ENCODE results near the gene RAPGEF2. TPM values are rescaled to one million over a fixed set of nuclear protein-coding genes. Genes with fewer than 3 reads are reported as not detected.

RAPGEF2 gene
- total RNA-seq, 1 experiment from 2014 or later, result 37.1 TPM

- Histone ChIP-seq H2BK5ac (ENCODE audit: insufficient read length, low read length) (no peak overlapping the region), H3K27me3 (ENCODE audit: insufficient read depth, low read length) (no peaks in the 10 kb centered on the region), H2BK12ac (ENCODE audit: insufficient read length, low read depth, low read length) (no peak overlapping the region), H2BK120ac (ENCODE audit: low read depth, low read length, poor library complexity, severe bottlenecking) (no peak overlapping the region), H2AFZ (ENCODE audit: low read length) (no peak overlapping the region), H4K5ac (ENCODE audit: insufficient read length, low read depth, low read length) (no peak overlapping the region), H3K18ac (ENCODE audit: insufficient read length, low read depth, low read length) (no peak overlapping the region), H2BK15ac (ENCODE audit: low read depth, low read length) (no peak overlapping the region), H3K4ac (ENCODE audit: low read depth, low read length) (no peak overlapping the region), H3K79me2 (ENCODE audit: insufficient read depth, low read length) (no peaks in the 10 kb centered on the region), H3K79me1 (ENCODE audit: insufficient read depth, low read depth, low read length, poor library complexity, severe bottlenecking) (no peaks in the 10 kb centered on the region), H4K8ac (replicated peaks; ENCODE audit: insufficient read length, low read depth, low read length) (no peak overlapping the region), H2AK5ac (ENCODE audit: insufficient read length, low read length) (no peak overlapping the region), H3K27ac (ENCODE audit: insufficient read length, low read depth, low read length) (no peak overlapping the region), H3K56ac (ENCODE audit: insufficient read length, low read depth, low read length) (no peak overlapping the region), H3K4me1 (ENCODE audit: insufficient read depth, low read length) (peaks cover 2% of the 10 kb centered on the region; the same call in 1 of the 2 replicates), H4K20me1 (ENCODE audit: control insufficient read depth, insufficient read depth, insufficient read length) (no peaks in the 10 kb centered on the region), H3K23ac (ENCODE audit: insufficient read length, low read depth, low read length) (no peak overlapping the region), H3K23me2 (ENCODE audit: insufficient read length, low read depth, low read length, poor library complexity, severe bottlenecking) (no peaks in the 10 kb centered on the region), H4K91ac (ENCODE audit: insufficient read length, low read depth, low read length) (no peak overlapping the region), H3K4me2 (ENCODE audit: insufficient read depth, insufficient read length, low read length) (no peak overlapping the region), H3K14ac (ENCODE audit: insufficient read depth, low read length) (no peak overlapping the region), H3K9me3 (ENCODE audit: control insufficient read depth, low read depth, low read length) (no peaks in the 10 kb centered on the region), H3T11ph (ENCODE audit: low read length) (no peak overlapping the region), H2BK20ac (ENCODE audit: low read depth, low read length, poor library complexity, severe bottlenecking) (no peak overlapping the region), H3K9ac (ENCODE audit: extremely low read depth, insufficient read length, low read length) (no peak overlapping the region)
- no peak overlapping the region for H3K27ac Mint-ChIP-seq
- peaks cover 0 to 5% (median 4%) of the 10 kb centered on the region in 3 experiments; a peak in 3 of 7 replicates for H3K36me3 Mint-ChIP-seq (ENCODE audit: insufficient read depth in 1 of 3, low read depth in 3 of 3)
- no peaks in the 10 kb centered on the region for H3K9me3 Mint-ChIP-seq
- no peaks in the 10 kb centered on the region for H3K27me3 Mint-ChIP-seq (ENCODE audit: low read depth)
- H3K4me3 Mint-ChIP-seq, result no peak overlapping the region
- H3K4me1 Mint-ChIP-seq, result peaks cover 18 to 20% of the 10 kb centered on the region in 2 experiments
- WGBS (ENCODE audit: extremely low coverage, insufficient read length, low lambda C conversion rate), result no CpG with 5 or more reads among the region's 2 CpGs
- TF ChIP-seq, protein P1, sequence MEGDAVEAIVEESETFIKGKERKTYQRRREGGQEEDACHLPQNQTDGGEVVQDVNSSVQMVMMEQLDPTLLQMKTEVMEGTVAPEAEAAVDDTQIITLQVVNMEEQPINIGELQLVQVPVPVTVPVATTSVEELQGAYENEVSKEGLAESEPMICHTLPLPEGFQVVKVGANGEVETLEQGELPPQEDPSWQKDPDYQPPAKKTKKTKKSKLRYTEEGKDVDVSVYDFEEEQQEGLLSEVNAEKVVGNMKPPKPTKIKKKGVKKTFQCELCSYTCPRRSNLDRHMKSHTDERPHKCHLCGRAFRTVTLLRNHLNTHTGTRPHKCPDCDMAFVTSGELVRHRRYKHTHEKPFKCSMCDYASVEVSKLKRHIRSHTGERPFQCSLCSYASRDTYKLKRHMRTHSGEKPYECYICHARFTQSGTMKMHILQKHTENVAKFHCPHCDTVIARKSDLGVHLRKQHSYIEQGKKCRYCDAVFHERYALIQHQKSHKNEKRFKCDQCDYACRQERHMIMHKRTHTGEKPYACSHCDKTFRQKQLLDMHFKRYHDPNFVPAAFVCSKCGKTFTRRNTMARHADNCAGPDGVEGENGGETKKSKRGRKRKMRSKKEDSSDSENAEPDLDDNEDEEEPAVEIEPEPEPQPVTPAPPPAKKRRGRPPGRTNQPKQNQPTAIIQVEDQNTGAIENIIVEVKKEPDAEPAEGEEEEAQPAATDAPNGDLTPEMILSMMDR (conservative IDR thresholded peaks at IDR 0.05), result no peak
- no peak for DNase-seq
These were observed 205.1 kb downstream of the RAPGEF2 start for GRCh38 chr4:159307929-159308328.
